ENCODE measurements around the gene DLG2. TPM values are rescaled to one million over a fixed set of nuclear protein-coding genes. Genes with fewer than 3 reads are reported as not detected.

DLG2 gene
- total RNA-seq, 1 donor from 2014 or later, result 0.43 TPM

DNA sequence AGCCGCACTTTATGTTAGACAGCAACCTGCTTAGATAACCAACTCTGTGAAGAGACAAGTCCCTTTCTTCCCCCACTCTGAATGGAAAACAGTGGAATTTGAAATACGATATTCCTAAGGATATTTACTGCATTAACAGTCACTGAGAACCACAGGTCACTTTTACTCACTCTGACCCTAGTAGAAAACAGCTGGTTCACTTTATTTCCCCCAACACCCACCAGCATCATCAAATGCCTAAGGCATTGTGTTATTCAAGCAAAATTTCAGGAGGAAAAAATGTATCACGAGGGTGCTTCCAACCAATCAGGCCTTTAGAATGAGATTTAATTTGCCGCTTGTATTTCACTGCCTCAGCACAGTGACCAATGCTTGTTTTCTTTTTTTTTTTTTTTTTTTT is 1206.9 kb downstream of the DLG2 start:
- TF ChIP-seq, protein P1, sequence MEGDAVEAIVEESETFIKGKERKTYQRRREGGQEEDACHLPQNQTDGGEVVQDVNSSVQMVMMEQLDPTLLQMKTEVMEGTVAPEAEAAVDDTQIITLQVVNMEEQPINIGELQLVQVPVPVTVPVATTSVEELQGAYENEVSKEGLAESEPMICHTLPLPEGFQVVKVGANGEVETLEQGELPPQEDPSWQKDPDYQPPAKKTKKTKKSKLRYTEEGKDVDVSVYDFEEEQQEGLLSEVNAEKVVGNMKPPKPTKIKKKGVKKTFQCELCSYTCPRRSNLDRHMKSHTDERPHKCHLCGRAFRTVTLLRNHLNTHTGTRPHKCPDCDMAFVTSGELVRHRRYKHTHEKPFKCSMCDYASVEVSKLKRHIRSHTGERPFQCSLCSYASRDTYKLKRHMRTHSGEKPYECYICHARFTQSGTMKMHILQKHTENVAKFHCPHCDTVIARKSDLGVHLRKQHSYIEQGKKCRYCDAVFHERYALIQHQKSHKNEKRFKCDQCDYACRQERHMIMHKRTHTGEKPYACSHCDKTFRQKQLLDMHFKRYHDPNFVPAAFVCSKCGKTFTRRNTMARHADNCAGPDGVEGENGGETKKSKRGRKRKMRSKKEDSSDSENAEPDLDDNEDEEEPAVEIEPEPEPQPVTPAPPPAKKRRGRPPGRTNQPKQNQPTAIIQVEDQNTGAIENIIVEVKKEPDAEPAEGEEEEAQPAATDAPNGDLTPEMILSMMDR (IDR thresholded peaks at IDR 0.05), result no peak
- no peak for DNase-seq (ENCODE audit: low spot score in 2 of 2)
- intact Hi-C loops (cut with DNase I), result no loop called here
- H3K36me3 ChIP-seq, result no peaks in the 10 kb centered on the region
- H3K4me3 ChIP-seq, result no peak overlapping the region
- H3K27ac ChIP-seq, result no peak overlapping the region
- no peaks in the 10 kb centered on the region for H3K9me3 ChIP-seq
- no peaks in the 10 kb centered on the region for H3K4me1 ChIP-seq
- no peaks in the 10 kb centered on the region for H3K27me3 ChIP-seq

DNA sequence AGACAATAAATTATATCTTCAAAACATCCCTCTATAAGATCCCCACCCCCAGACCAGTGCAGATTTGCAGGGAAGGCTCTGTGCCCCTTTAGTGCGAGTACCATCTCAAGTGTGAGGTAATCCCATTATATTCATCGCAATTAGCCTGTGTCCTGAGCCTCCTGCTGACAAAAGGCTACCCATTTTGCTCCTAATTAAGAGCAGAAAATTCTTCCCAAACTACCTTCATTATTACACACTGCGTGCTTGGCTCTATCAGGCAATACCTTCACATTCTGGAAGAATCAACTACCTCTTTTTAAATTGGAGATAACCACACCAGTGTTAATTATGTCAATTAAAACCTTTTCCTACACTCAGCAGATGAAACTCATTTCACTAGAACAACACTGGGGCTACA is 1207.5 kb downstream of the DLG2 start:
- no peak overlapping the region for H3K27ac ChIP-seq
- H3K9me3 ChIP-seq, result no peaks in the 10 kb centered on the region
- H3K4me1 ChIP-seq, result no peaks in the 10 kb centered on the region
- no peaks in the 10 kb centered on the region for H3K36me3 ChIP-seq
- intact Hi-C loops (cut with DNase I), result no loop called here
- DNase-seq (ENCODE audit: low spot score in 2 of 2), result no peak
- H3K4me3 ChIP-seq, result no peak overlapping the region
- TF ChIP-seq, protein P1 (IDR thresholded peaks at IDR 0.05), result no peak
- no peaks in the 10 kb centered on the region for H3K27me3 ChIP-seq

GRCh38 chr11:84414920-84415319 is 1212.2 kb downstream of the DLG2 start:
- no peaks in the 10 kb centered on the region for H3K27me3 ChIP-seq
- H3K4me3 ChIP-seq, result no peak overlapping the region
- no peaks in the 10 kb centered on the region for H3K36me3 ChIP-seq
- H3K4me1 ChIP-seq, result no peaks in the 10 kb centered on the region
- no peaks in the 10 kb centered on the region for H3K9me3 ChIP-seq
- TF ChIP-seq, protein P1 (IDR thresholded peaks at IDR 0.05), result no peak
- H3K27ac ChIP-seq, result no peak overlapping the region
- intact Hi-C loops (cut with DNase I), result no loop called here
- no peak for DNase-seq (ENCODE audit: low spot score in 2 of 2)

- Histone ChIP-seq H3K27me3 (no peaks in the 10 kb centered on the region), H3K27ac (no peak overlapping the region), H3K9me3 (no peaks in the 10 kb centered on the region), H3K4me3 (no peak overlapping the region), H3K4me1 (no peaks in the 10 kb centered on the region), H3K36me3 (no peaks in the 10 kb centered on the region)
- no peak for DNase-seq (ENCODE audit: low spot score in 2 of 2)
- TF ChIP-seq, protein P1 (IDR thresholded peaks at IDR 0.05), result no peak
- intact Hi-C loops (cut with DNase I), result no loop called here
These were observed 1213.6 kb downstream of the DLG2 start for GRCh38 chr11:84413549-84413948.

DNA sequence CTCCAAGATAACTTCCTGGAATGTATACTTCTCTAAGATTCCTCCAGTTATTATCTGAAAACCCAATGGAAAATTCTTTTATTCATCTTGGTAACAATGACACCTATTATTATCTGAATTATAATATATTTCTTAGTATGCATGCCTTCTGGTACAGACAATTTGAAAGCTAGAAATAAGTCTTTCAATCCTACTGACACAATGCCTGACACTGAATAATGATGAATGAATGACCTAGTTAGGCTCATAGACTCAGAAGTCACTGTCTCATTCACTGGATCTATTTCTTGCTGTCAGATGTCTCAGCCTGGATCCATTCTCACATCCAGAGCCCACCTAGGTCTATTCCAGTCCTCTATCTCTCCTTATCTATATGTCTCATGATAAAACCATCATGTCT is 1214.3 kb downstream of the DLG2 start:
- TF ChIP-seq, protein P1 (IDR thresholded peaks at IDR 0.05), result no peak
- H3K4me1 ChIP-seq, result no peaks in the 10 kb centered on the region
- no peak overlapping the region for H3K4me3 ChIP-seq
- H3K27ac ChIP-seq, result no peak overlapping the region
- H3K36me3 ChIP-seq, result no peaks in the 10 kb centered on the region
- H3K27me3 ChIP-seq, result no peaks in the 10 kb centered on the region
- H3K9me3 ChIP-seq, result no peaks in the 10 kb centered on the region
- intact Hi-C loops (cut with DNase I), result no loop called here
- no peak for DNase-seq (ENCODE audit: low spot score in 2 of 2)

DNA sequence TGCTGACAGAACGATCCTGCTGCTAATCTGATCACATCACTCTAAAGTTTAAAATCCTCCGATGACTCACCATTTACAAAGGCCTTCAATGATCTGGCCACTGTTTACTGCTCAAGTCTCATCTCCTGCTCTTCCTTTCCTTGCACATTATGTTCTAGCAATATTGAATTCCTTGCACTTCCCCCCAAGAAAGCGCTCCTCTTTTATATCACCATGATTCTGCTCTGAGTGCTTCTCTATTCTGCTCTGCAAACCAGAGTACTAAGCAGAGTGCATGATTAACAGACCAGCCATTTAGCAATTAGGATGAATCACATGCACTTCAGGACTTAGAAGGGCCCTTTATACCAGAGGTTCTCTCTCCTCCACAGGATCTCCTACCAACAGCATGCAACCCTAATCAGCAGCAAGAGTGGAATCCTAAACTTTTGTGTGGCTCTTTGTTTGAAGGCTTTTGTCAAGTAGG is 1218.2 kb downstream of the DLG2 start:
- TF ChIP-seq, protein P1 (IDR thresholded peaks at IDR 0.05), result no peak
- intact Hi-C loops (cut with DNase I), result no loop called here
- no peaks in the 10 kb centered on the region for H3K36me3 ChIP-seq
- no peak overlapping the region for H3K4me3 ChIP-seq
- H3K27ac ChIP-seq, result no peak overlapping the region
- DNase-seq (ENCODE audit: low spot score in 2 of 2), result no peak
- no peaks in the 10 kb centered on the region for H3K4me1 ChIP-seq
- H3K27me3 ChIP-seq, result no peaks in the 10 kb centered on the region
- no peaks in the 10 kb centered on the region for H3K9me3 ChIP-seq
